ENCODE data around the gene HOGA1.

GRCh38 chr10:97587183-97587582, 3.0 kb downstream of the HOGA1 start:
- no peak for TF ChIP-seq CTCF (IDR thresholded peaks at IDR 0.05)
- no peak for TF ChIP-seq POLR2A (IDR thresholded peaks at IDR 0.05)

Data from adrenal gland (tissue), 5 donors.